Smooth muscle cell (in vitro differentiated cells): Measurements from ENCODE around the gene TBK1. TPM values are rescaled to one million over a fixed set of nuclear protein-coding genes. Genes with fewer than 3 reads are reported as not detected.

ENCODE experiments used
- DNase-seq: peaks from one replicate; lab custom pipeline; 2025; ENCODE audit not compliant: unreplicated experiment; lab: John Stamatoyannopoulos, UW
- H2AFZ ChIP-seq: fragments of 200-600 bp; sonication (generic); 2 replicates; pipeline ENCODE4 v1.6.0; 2016; ENCODE audit warnings: antibody characterized with exemption, low read depth, mild to moderate bottlenecking
- H3F3A ChIP-seq: fragments of 200-600 bp; sonication (generic); 2 replicates; pipeline ENCODE4 v1.6.0; 2017; ENCODE audit warnings: antibody characterized with exemption, low read depth
- H3K27ac ChIP-seq: fragments of 200-600 bp; sonication (generic); 2 replicates; pipeline ENCODE4 v1.5.1; 2016; ENCODE audit warnings: low read depth, mild to moderate bottlenecking
- H3K27me3 ChIP-seq: fragments of 200-600 bp; sonication (generic); 2 replicates; pipeline ENCODE4 v1.6.1; 2016; ENCODE audit warnings: low read depth, mild to moderate bottlenecking
- H3K36me3 ChIP-seq: fragments of 200-600 bp; sonication (generic); 2 replicates; pipeline ENCODE4 v1.5.1; 2016; ENCODE audit warnings: low read depth
- H3K4me1 ChIP-seq: fragments of 200-600 bp; sonication (generic); 2 replicates; pipeline ENCODE4 v1.5.1; 2016; ENCODE audit warnings: low read depth
- H3K4me2 ChIP-seq: fragments of 200-600 bp; sonication (generic); 2 replicates; pipeline ENCODE4 v1.6.0; 2016; ENCODE audit warnings: mild to moderate bottlenecking
- H3K4me3 ChIP-seq: fragments of 200-600 bp; sonication (generic); 2 replicates; pipeline ENCODE4 v1.5.1; 2016; ENCODE audit warnings: mild to moderate bottlenecking
- H3K79me2 ChIP-seq: fragments of 200-600 bp; sonication (generic); 2 replicates; pipeline ENCODE4 v1.6.0; 2016; ENCODE audit warnings: low read depth, mild to moderate bottlenecking
- H3K9ac ChIP-seq: fragments of 200-600 bp; sonication (generic); 2 replicates; pipeline ENCODE4 v1.6.0; 2016; ENCODE audit warnings: low read depth
- H3K9me3 ChIP-seq: fragments of 200-600 bp; sonication (generic); replicated peaks from 2 replicates; pipeline ENCODE4 v1.5.1; 2016; ENCODE audit warnings: low read depth
- H4K20me1 ChIP-seq: fragments of 200-600 bp; sonication (generic); 2 replicates; pipeline ENCODE4 v1.6.0; 2016; ENCODE audit warnings: low read depth
- CTCF ChIP-seq: fragments of 200-600 bp; sonication (generic); IDR thresholded peaks from 2 replicates; pipeline ENCODE4 v1.5.1; 2017; ENCODE audit warnings: borderline replicate concordance, mild to moderate bottlenecking, antibody characterized with exemption; ENCODE audit not compliant: insufficient read depth, poor library complexity, severe bottlenecking
- WGBS: methylation state at CpG from one replicate; pipeline ENCODE4 v1.1.7; 2016; ENCODE audit warnings: low lambda C conversion rate; 5-methylcytosine and 5-hydroxymethylcytosine counted together
- polyA plus RNA-seq: library from polyadenylated mRNA; unstranded; fragments of >200 nt; fragmentation: Nextera tagmentation; extraction: Ambion mirVana; gene quantifications from 2 replicates; pipeline ENCODE4 v1.2.1, GENCODE V29; 2016
- total RNA-seq: library from RNA; depleted of rRNA; stranded (reverse); fragments of >200 nt; gene quantifications from 2 replicates; pipeline ENCODE4 v1.2.3, GENCODE V29; 2014

The TBK1 gene
- total and polyA plus RNA-seq, 2 experiments from 2014 or later: 16.8 to 28.9 TPM

GRCh38 chr12:64450057-64450640, 1.8 kb upstream of the TBK1 start:
- H3K4me2 ChIP-seq: peak overlapping the region; percentile 96
- H3K9ac ChIP-seq: no peak overlapping the region
- no peak overlapping the region for H2AFZ ChIP-seq
- no peak for TF ChIP-seq CTCF
- 65% methylated on average over 2 of the region's 2 CpGs for WGBS
- H3K79me2 ChIP-seq: peaks cover 22% of the 10 kb centered on the region
- H3K36me3 ChIP-seq: peaks cover 6% of the 10 kb centered on the region
- peaks cover 12% of the 10 kb centered on the region for H4K20me1 ChIP-seq
- peak overlapping the region; percentile 100 for H3K27ac ChIP-seq
- DNase-seq: no peak
- peaks cover 23% of the 10 kb centered on the region for H3F3A ChIP-seq
- H3K27me3 ChIP-seq: no peaks in the 10 kb centered on the region
- H3K4me1 ChIP-seq: peaks cover 20% of the 10 kb centered on the region
- H3K4me3 ChIP-seq: no peak overlapping the region
- no peaks in the 10 kb centered on the region for H3K9me3 ChIP-seq

GRCh38 chr12:64450711-64451486, 1.0 kb upstream of the TBK1 start:
- Histone ChIP-seq H3K27ac (peak overlapping the region; percentile 100), H3K27me3 (no peaks in the 10 kb centered on the region), H3K4me3 (peak overlapping the region; percentile 95), H3K9ac (peak overlapping the region; percentile 100), H4K20me1 (peaks cover 19% of the 10 kb centered on the region), H3K4me1 (peaks cover 20% of the 10 kb centered on the region), H3F3A (peaks cover 23% of the 10 kb centered on the region), H2AFZ (peak overlapping the region; percentile 78), H3K79me2 (peaks cover 29% of the 10 kb centered on the region), H3K9me3 (no peaks in the 10 kb centered on the region), H3K36me3 (no peaks in the 10 kb centered on the region), H3K4me2 (peak overlapping the region; percentile 96)
- TF ChIP-seq CTCF: no peak
- DNase-seq: no peak
- 13% methylated on average over 8 of the region's 8 CpGs for WGBS

- Histone ChIP-seq H3K27ac (peak overlapping the region; percentile 100), H3K4me2 (peak overlapping the region; percentile 96), H3K36me3 (no peaks in the 10 kb centered on the region), H3K4me3 (peak overlapping the region; percentile 95), H2AFZ (peak overlapping the region; percentile 83), H3K79me2 (peaks cover 48% of the 10 kb centered on the region), H3K4me1 (peaks cover 23% of the 10 kb centered on the region), H3K9me3 (no peaks in the 10 kb centered on the region), H3F3A (peaks cover 23% of the 10 kb centered on the region), H3K9ac (peak overlapping the region; percentile 100), H3K27me3 (no peaks in the 10 kb centered on the region), H4K20me1 (peaks cover 32% of the 10 kb centered on the region)
- whole genome bisulfite sequencing: 2% methylated on average over 16 of the region's 16 CpGs
- no peak for TF ChIP-seq CTCF
- DNase-seq: no peak
Measured at GRCh38 chr12:64452559-64453329, 824 bp downstream of the TBK1 start.
